AG08396 (cell line): Measurements from ENCODE around the gene SMC4.

Experiments
- DNase-seq: peaks from one replicate; pipeline ENCODE4 v3.0.0; 2012; ENCODE audit warnings: low spot score, mixed read lengths

SMC4 gene

DNA sequence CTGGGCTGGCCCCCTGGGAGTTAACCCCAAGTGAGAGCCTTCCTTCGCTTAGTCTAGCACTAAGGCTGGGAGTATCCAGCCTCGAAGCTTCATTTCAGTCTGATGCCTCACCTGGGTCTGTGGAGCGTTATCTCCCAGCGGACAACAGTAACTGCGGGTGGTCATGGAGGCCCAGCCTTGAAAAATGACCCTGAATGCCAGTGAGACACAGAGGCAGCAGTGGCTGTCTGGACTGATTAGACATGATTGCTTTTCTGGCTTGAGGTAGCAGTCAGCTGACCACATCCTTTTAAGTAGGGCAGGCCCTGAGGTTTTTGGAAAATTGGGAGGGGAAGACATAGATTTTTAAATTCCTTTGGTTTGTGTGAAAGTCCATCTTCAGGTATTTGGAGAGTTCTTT lies 78.3 kb downstream of the SMC4 start:
- no peak for DNase-seq

DNA sequence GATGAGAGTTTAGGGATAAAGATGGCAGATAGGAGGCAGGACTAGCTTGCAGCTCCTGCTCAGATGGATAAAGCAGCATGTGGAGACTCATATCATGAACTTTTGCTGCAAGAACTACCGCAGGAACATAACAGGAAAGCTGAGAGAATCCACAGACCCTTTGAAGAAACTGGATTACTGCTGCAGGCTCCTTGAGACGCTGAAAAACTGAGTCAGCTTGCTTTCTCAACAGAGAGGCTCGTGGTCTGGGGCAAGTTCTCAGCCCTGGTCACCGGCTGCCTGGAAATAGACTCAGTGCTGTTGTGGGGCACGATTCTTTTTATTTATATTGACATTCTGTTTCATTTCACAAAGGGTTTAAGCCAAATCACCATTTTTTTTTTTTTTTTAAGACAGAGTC lies 78.9 kb downstream of the SMC4 start:
- no peak for DNase-seq

- no peak for DNase-seq
Observed at GRCh38 chr3:160479376-160479775, 79.9 kb downstream of the SMC4 start.

GRCh38 chr3:160480931-160481330 lies 81.5 kb downstream of the SMC4 start:
- no peak for DNase-seq

DNA sequence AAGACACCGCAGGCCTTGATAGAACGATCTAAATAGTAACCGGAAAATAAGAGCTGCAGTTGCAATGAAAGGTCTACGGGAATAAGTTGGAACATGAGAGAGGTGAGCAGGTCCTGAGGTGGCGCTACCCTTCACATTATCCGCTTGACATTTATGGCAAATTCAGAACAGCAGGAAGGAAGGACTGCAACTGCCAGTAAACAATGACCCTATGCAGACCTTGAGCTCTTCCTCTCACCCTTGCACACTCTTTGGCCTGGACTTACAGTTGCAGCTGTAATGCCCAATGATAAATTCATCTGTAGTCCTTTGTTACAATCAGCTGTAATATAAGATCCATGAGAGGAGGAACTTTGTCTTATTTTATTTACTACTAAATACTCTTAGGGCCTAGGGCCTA lies 82.4 kb downstream of the SMC4 start:
- no peak for DNase-seq

- DNase-seq, result no peak
Observed at GRCh38 chr3:160482796-160483195, 83.3 kb downstream of the SMC4 start.
